ENCODE measurements around the gene GPBP1L1.
"Not testable (repeated sequence)": the region's sequence is repeated elsewhere in the genome, so short reads cannot be mapped to it uniquely, and the experiment has no call there.

GPBP1L1 gene

GRCh38 chr1:45686288-45687013 lies at the start of gene GPBP1L1:
TSS of gene GPBP1L1 (minus strand) at chr1:45686533. CDS start at chr1:45659087, 27,446 bp downstream.
- Mint-ChIP-seq H3K27me3 (ENCODE audit: low read depth, poor library complexity) (no peaks in the 10 kb centered on the region), H3K36me3 (ENCODE audit: low read depth) (peaks cover 15% of the 10 kb centered on the region), H3K4me1 (peaks cover 46% of the 10 kb centered on the region), H3K27ac (peak within 1 kb of the TSS; percentile 100), H3K4me3 (peak within 1 kb of the TSS; percentile 98), H3K9me3 (no peaks in the 10 kb centered on the region)
- peak; percentile 98 for DNase-seq
- no peak for TF ChIP-seq CTCF (IDR thresholded peaks at IDR 0.05)

GRCh38 chr1:45730780-45731319 lies 44.5 kb upstream of the GPBP1L1 start:
- Mint-ChIP-seq H3K27me3 (ENCODE audit: low read depth, poor library complexity) (peaks cover 6% of the 10 kb centered on the region), H3K36me3 (ENCODE audit: low read depth) (peaks cover 41% of the 10 kb centered on the region), H3K4me1 (peaks cover 13% of the 10 kb centered on the region), H3K9me3 (no peaks in the 10 kb centered on the region), H3K4me3 (no peak overlapping the region), H3K27ac (no peak overlapping the region)
- no peak for DNase-seq
- TF ChIP-seq CTCF (IDR thresholded peaks at IDR 0.05), result no peak

- H3K9me3 Mint-ChIP-seq, result no peaks in the 10 kb centered on the region
Observed at GRCh38 chr1:45730075-45730779, 43.9 kb upstream of the GPBP1L1 start.

GRCh38 chr1:45726007-45726406 lies 39.7 kb upstream of the GPBP1L1 start:
- DNase-seq; H3K9me3 Mint-ChIP-seq; H3K4me1 Mint-ChIP-seq; H3K4me3 Mint-ChIP-seq; H3K27me3 Mint-ChIP-seq (ENCODE audit: low read depth, poor library complexity); H3K27ac Mint-ChIP-seq: not testable (repeated sequence)
- peaks cover 38% of the 10 kb centered on the region for H3K36me3 Mint-ChIP-seq (ENCODE audit: low read depth)

More at GRCh38 chr1:45730075-45730779, 43.9 kb upstream of the GPBP1L1 start:
- no peak for TF ChIP-seq CTCF (IDR thresholded peaks at IDR 0.05)
- Mint-ChIP-seq H3K36me3 (ENCODE audit: low read depth) (peaks cover 41% of the 10 kb centered on the region), H3K27me3 (ENCODE audit: low read depth, poor library complexity) (peaks cover 6% of the 10 kb centered on the region), H3K27ac (no peak overlapping the region), H3K4me1 (peaks cover 13% of the 10 kb centered on the region), H3K4me3 (no peak overlapping the region)
- no peak for DNase-seq

- TF ChIP-seq CTCF (IDR thresholded peaks at IDR 0.05), result no peak
- Mint-ChIP-seq H3K27me3 (ENCODE audit: low read depth, poor library complexity) (no peaks in the 10 kb centered on the region), H3K36me3 (ENCODE audit: low read depth) (peaks cover 33% of the 10 kb centered on the region), H3K27ac (no peak overlapping the region), H3K4me3 (no peak overlapping the region), H3K4me1 (no peaks in the 10 kb centered on the region), H3K9me3 (peaks cover 10% of the 10 kb centered on the region)
- no peak for DNase-seq
Observed at GRCh38 chr1:45723248-45723930, 37.1 kb upstream of the GPBP1L1 start.

GRCh38 chr1:45722809-45723208 lies 36.5 kb upstream of the GPBP1L1 start:
- Mint-ChIP-seq H3K4me3 (no peak overlapping the region), H3K4me1 (no peaks in the 10 kb centered on the region), H3K27me3 (ENCODE audit: low read depth, poor library complexity) (no peaks in the 10 kb centered on the region), H3K36me3 (ENCODE audit: low read depth) (peaks cover 30% of the 10 kb centered on the region), H3K9me3 (peaks cover 10% of the 10 kb centered on the region), H3K27ac (no peak overlapping the region)
- no peak for DNase-seq
- TF ChIP-seq CTCF (IDR thresholded peaks at IDR 0.05), result no peak

Data from nephron progenitor cell (in vitro differentiated cells).